ENCODE results near the gene CPNE8. TPM values are rescaled to one million over a fixed set of nuclear protein-coding genes. Genes with fewer than 3 reads are reported as not detected.

CPNE8 gene
- polyA plus RNA-seq, 1 donor: 13.5 TPM

DNA sequence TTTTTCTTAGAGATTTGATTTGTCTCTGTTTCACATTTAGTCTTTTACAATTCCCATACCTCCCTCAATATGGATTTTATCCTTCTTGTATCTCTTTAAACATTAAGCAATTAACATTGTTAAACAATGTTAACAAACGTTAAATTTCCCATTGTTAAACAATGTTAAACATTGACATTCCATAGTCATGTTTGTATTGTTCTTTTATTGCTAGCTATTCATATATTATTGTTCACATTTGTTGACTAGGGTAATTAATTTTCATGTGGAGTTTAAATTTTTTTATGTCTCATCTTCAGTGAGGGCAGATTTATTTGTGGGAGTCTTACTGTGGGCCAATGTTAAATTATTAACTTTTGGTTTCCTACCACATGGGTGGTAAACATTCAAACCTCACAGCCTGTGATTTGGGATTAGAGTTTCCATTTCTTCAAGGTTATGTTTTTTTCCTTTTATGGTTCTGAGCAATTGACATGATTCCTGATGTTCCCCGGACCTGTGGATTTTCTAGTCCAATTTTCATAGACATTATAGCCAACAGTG is 294.5 kb downstream of the CPNE8 start:
- H3K4me1 ChIP-seq (ENCODE audit: control insufficient read depth, insufficient read depth, low read length): no peaks in the 10 kb centered on the region
- no peaks in the 10 kb centered on the region for H3K36me3 ChIP-seq (ENCODE audit: control insufficient read depth, insufficient read depth, low read length)
- no peak overlapping the region for H3K4me3 ChIP-seq (ENCODE audit: low read length)
- no peak for DNase-seq
- no peaks in the 10 kb centered on the region for H3K27me3 ChIP-seq (ENCODE audit: control insufficient read depth, insufficient read depth, low read length)
- H3K27ac ChIP-seq (ENCODE audit: low read length): no peak overlapping the region
- 0% methylated on average over 1 of the region's 2 CpGs for WGBS (ENCODE audit: insufficient coverage, low lambda C conversion rate)
- no peaks in the 10 kb centered on the region for H3K9me3 ChIP-seq (ENCODE audit: control insufficient read depth, low read depth, low read length)

DNA sequence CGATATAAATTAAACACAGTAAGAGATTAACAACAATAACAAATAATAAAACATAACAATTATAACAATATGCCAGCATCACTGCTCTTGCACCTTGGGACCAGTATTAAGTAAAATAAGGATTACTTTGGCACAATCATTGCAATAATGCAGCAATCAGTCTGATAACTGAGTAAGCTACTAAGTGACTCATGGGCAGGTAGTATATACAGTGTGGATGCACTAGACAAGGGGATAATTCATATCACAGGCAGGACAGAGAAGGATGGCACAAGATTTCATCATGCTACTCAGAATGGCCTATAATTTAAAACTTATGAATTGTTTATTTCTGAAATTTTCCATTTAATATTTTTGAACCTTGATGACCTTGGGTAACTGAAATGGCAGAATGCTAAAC is 298.1 kb downstream of the CPNE8 start:
- no peaks in the 10 kb centered on the region for H3K27me3 ChIP-seq (ENCODE audit: control insufficient read depth, insufficient read depth, low read length)
- DNase-seq: no peak
- WGBS (ENCODE audit: insufficient coverage, low lambda C conversion rate): no CpG with 5 or more reads among the region's 1 CpG
- H3K4me3 ChIP-seq (ENCODE audit: low read length): no peak overlapping the region
- H3K27ac ChIP-seq (ENCODE audit: low read length): no peak overlapping the region
- H3K4me1 ChIP-seq (ENCODE audit: control insufficient read depth, insufficient read depth, low read length): no peaks in the 10 kb centered on the region
- H3K9me3 ChIP-seq (ENCODE audit: control insufficient read depth, low read depth, low read length): no peaks in the 10 kb centered on the region
- no peaks in the 10 kb centered on the region for H3K36me3 ChIP-seq (ENCODE audit: control insufficient read depth, insufficient read depth, low read length)

Measured in large intestine (tissue), 3 donors.